Ishikawa (cell line): ENCODE data around the gene SREBF1.

Experiments used
- RAD21 ChIP-seq: IDR thresholded peaks from 2 replicates; pipeline ENCODE4 v1.6.1; 2012; ENCODE audit warnings: low read depth
- TCF12 ChIP-seq: IDR thresholded peaks from 2 replicates; pipeline ENCODE4 v1.6.1; 2012; ENCODE audit warnings: low read depth
- TEAD4 ChIP-seq: IDR thresholded peaks from 2 replicates; pipeline ENCODE4 v1.6.1; 2012

DNA sequence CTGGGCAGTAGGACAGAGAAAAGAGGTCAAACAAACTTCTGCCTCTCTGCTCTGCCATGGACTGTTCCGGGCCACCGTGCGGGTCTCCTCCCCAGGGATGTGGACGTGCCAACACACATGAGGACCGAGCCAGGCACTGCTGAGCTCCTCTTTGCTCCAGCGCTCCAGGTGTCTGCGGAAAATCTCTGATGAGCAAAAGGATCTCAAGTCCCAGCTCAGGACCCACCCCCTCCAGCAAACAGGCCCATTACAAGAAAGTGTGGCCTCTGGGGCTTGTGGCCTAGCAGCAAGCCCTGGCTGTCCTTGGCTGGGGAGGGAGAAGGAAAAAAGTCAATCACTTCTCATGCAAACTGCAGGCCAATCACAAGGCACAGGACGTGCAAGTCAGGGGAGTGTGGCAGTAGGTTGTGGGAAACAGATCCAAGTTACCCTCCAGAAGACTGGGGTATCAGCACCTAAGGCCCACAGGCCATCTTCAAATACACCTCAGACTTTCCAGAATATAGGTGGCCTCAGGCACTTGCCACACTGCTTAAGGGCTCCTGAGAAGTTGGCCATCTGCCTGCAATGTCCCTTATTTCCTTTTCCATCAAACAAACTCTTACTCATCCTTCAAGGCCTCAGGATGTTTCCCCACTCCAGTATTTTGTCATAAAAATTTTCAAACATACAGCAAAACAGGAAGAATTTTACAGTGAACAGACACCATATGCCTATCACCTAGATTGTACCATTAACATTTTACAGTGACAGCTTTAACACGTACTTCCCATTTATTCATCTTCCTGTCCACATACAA, 36.0 kb upstream of the SREBF1 start:
- TF ChIP-seq RAD21, result no peak
- no peak for TF ChIP-seq TEAD4
- no peak for TF ChIP-seq TCF12
